ENCODE measurements around the gene SPAG6.

Gene SPAG6

DNA sequence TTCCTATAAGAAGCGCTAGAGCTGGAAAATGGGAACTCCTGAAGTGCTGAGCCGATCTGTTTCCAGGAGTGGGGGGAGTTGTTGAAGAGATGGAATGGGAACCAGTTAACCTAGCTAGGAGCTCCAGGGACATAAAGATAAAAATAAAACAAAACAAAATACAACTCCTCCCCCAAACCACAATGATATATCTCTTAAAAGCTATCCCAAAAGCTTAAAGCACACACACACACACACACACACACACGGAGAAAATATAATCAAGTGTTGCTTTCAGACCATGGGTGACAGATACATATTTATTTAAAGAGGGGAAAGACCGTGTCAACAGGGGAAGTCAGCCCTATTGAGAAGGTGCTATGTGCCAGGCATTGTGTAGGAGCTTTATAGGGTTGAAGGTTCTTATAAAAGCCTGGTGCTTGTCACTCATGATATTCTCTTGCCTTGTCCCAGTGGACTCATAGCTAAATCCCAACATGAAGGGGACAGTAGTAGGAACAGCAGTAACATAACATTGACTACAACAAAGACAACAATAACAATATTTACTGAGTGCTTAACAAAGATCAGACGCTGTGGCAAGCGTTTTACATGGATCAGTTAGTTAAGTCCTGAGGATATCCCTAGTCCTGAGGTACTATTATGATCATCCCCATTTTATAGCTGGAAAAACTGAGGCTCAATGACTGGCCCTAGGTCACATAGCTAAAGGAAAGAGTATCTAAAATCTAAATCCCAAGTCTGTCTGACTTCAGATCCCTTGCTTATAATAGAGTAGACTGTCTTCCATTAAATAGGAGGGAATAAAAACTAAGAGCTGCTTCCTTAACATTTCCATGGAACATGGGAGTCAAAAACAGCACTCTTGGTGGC is 115.5 kb downstream of the SPAG6 start:
- Histone ChIP-seq H3K4me1 (ENCODE audit: control insufficient read depth, insufficient read depth, low read length) (no peaks in the 10 kb centered on the region), H3K27ac (ENCODE audit: extremely low read depth, low read depth, low read length) (no peak overlapping the region), H3K4me3 (ENCODE audit: low read depth, low read length) (no peak overlapping the region), H3K9me3 (ENCODE audit: control insufficient read depth, insufficient read depth, low read depth, low read length) (no peaks in the 10 kb centered on the region), H3K36me3 (ENCODE audit: control insufficient read depth in 2 of 2, insufficient read depth in 1 of 2, low read length in 2 of 2) (no peaks in the 10 kb centered on the region)
- TF ChIP-seq, protein P1, sequence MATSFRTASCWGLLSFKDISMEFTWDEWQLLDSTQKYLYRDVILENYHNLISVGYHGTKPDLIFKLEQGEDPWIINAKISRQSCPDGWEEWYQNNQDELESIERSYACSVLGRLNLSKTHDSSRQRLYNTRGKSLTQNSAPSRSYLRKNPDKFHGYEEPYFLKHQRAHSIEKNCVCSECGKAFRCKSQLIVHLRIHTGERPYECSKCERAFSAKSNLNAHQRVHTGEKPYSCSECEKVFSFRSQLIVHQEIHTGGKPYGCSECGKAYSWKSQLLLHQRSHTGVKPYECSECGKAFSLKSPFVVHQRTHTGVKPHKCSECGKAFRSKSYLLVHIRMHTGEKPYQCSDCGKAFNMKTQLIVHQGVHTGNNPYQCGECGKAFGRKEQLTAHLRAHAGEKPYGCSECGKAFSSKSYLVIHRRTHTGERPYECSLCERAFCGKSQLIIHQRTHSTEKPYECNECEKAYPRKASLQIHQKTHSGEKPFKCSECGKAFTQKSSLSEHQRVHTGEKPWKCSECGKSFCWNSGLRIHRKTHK (tag by site-specific recombination; IDR thresholded peaks at IDR 0.05): peak; percentile 95
- TF ChIP-seq ZNF48 (tag by site-specific recombination; IDR thresholded peaks at IDR 0.05): no peak
- ChIA-PET CTCF (interaction anchor here (0.7 kb wide), 1 partner anchor 27 kb away, joined by 3 read pairs; no protein-coding TSS in a partner anchor), POLR2A (interaction anchor here (0.7 kb wide), 1 partner anchor 27 kb away, joined by 3 read pairs; no protein-coding TSS in a partner anchor)

DNA sequence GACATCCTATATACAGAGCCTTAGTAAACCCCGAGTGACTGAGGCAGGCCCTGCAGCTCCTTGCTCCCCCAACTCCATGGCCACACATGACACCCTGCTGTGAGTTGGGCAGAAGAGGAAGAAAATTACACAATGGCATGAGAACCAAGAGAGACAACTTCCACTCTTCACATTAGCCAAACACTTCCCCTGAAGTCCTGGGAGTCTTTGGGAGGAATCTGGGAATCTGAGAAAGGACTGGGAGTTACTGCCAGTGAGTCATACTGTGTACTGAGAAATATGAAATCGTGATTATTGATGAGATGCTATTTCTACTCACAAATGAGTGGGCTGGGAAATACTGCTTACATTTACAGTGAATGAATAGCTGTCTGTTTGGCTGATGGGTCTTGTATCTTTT is 116.6 kb downstream of the SPAG6 start:
- Histone ChIP-seq H3K27ac (ENCODE audit: extremely low read depth, low read depth, low read length) (no peak overlapping the region), H3K4me3 (ENCODE audit: low read depth, low read length) (no peak overlapping the region), H3K36me3 (ENCODE audit: control insufficient read depth in 2 of 2, insufficient read depth in 1 of 2, low read length in 2 of 2) (no peaks in the 10 kb centered on the region), H3K9me3 (ENCODE audit: control insufficient read depth, insufficient read depth, low read depth, low read length) (no peaks in the 10 kb centered on the region), H3K4me1 (ENCODE audit: control insufficient read depth, insufficient read depth, low read length) (no peaks in the 10 kb centered on the region)
- ChIA-PET CTCF (interaction anchor here (0.6 kb wide), 1 partner anchor 14 kb away, joined by 5 read pairs; no protein-coding TSS in a partner anchor), POLR2A (no interaction called here)
- TF ChIP-seq, protein P2, sequence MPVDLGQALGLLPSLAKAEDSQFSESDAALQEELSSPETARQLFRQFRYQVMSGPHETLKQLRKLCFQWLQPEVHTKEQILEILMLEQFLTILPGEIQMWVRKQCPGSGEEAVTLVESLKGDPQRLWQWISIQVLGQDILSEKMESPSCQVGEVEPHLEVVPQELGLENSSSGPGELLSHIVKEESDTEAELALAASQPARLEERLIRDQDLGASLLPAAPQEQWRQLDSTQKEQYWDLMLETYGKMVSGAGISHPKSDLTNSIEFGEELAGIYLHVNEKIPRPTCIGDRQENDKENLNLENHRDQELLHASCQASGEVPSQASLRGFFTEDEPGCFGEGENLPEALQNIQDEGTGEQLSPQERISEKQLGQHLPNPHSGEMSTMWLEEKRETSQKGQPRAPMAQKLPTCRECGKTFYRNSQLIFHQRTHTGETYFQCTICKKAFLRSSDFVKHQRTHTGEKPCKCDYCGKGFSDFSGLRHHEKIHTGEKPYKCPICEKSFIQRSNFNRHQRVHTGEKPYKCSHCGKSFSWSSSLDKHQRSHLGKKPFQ (tag by site-specific recombination; IDR thresholded peaks at IDR 0.05): no peak
- TF ChIP-seq EGR2 (tag by site-specific recombination; IDR thresholded peaks at IDR 0.05; ENCODE audit: low read depth): no peak
- TF ChIP-seq, protein P3, sequence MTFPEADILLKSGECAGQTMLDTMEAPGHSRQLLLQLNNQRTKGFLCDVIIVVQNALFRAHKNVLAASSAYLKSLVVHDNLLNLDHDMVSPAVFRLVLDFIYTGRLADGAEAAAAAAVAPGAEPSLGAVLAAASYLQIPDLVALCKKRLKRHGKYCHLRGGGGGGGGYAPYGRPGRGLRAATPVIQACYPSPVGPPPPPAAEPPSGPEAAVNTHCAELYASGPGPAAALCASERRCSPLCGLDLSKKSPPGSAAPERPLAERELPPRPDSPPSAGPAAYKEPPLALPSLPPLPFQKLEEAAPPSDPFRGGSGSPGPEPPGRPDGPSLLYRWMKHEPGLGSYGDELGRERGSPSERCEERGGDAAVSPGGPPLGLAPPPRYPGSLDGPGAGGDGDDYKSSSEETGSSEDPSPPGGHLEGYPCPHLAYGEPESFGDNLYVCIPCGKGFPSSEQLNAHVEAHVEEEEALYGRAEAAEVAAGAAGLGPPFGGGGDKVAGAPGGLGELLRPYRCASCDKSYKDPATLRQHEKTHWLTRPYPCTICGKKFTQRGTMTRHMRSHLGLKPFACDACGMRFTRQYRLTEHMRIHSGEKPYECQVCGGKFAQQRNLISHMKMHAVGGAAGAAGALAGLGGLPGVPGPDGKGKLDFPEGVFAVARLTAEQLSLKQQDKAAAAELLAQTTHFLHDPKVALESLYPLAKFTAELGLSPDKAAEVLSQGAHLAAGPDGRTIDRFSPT (tag by site-specific recombination; IDR thresholded peaks at IDR 0.05): no peak
- no peak for TF ChIP-seq ZNF341 (tag by site-specific recombination; IDR thresholded peaks at IDR 0.05; ENCODE audit: low read depth)
- TF ChIP-seq, protein P4, sequence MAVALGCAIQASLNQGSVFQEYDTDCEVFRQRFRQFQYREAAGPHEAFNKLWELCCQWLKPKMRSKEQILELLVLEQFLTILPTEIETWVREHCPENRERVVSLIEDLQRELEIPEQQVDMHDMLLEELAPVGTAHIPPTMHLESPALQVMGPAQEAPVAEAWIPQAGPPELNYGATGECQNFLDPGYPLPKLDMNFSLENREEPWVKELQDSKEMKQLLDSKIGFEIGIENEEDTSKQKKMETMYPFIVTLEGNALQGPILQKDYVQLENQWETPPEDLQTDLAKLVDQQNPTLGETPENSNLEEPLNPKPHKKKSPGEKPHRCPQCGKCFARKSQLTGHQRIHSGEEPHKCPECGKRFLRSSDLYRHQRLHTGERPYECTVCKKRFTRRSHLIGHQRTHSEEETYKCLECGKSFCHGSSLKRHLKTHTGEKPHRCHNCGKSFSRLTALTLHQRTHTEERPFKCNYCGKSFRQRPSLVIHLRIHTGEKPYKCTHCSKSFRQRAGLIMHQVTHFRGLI (tag by site-specific recombination; IDR thresholded peaks at IDR 0.05): no peak
- no peak for TF ChIP-seq GLIS1 (tag by site-specific recombination; IDR thresholded peaks at IDR 0.05)
- TF ChIP-seq ZNF501 (tag by site-specific recombination; IDR thresholded peaks at IDR 0.05): no peak
- TF ChIP-seq, protein P5, sequence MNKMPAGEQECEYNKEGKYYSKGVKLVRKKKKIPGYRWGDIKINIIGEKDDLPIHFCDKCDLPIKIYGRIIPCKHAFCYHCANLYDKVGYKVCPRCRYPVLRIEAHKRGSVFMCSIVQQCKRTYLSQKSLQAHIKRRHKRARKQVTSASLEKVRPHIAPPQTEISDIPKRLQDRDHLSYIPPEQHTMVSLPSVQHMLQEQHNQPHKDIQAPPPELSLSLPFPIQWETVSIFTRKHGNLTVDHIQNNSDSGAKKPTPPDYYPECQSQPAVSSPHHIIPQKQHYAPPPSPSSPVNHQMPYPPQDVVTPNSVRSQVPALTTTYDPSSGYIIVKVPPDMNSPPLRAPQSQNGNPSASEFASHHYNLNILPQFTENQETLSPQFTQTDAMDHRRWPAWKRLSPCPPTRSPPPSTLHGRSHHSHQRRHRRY (tag by site-specific recombination; IDR thresholded peaks at IDR 0.05): no peak
- TF ChIP-seq ZNF571 (tag by site-specific recombination; IDR thresholded peaks at IDR 0.05): no peak
- no peak for TF ChIP-seq ZNF658 (tag by site-specific recombination; IDR thresholded peaks at IDR 0.05)
- TF ChIP-seq HOXA7 (CRISPR knock-in tag; IDR thresholded peaks at IDR 0.05; ENCODE audit: borderline replicate concordance): no peak
- no peak for TF ChIP-seq SETDB1 (IDR thresholded peaks at IDR 0.05; ENCODE audit: insufficient read length, low read length)

All from HEK293 (cell line).